ENCODE results near the gene TBX10.
"Not testable (repeated sequence)": the region's sequence is repeated elsewhere in the genome, so short reads cannot be mapped to it uniquely, and the experiment has no call there.

TBX10 gene

GRCh38 chr11:67613960-67614715 lies 25.4 kb downstream of the TBX10 start:
- peak; percentile 3 for DNase-seq

DNA sequence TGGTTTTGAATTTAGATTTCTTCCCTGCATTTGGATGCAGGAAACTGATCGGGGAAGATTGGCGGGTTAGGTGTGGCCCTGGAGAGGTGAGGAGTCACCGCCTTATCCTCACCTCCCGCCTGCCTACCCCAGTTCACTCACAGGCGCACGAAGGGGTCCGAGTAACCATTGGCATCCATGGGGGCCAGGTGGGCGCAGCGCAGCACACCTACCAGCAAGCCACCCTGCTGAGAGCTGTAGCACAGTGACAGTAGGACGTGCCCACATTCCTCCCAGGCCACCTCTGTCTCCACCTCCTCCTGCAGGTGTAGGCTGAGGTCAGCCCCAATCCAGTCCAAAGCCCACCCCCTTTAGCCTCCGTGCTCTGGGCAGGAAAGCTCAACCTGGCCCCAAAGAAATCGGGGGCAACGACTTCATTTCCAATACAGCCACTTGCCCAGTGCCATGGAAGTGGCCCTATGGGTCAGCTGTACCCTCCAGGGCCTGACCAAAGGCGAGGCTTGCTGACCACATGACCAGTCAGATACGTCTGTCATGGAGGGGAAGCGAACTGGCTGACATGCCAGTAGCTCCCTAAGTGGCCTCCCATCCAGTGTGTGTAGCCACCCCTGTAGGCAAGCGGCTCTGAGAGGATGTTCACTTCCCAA lies 26.1 kb downstream of the TBX10 start:
- DNase-seq: no peak

- DNase-seq: no peak
These were observed 26.8 kb downstream of the TBX10 start for GRCh38 chr11:67612751-67613150.

DNA sequence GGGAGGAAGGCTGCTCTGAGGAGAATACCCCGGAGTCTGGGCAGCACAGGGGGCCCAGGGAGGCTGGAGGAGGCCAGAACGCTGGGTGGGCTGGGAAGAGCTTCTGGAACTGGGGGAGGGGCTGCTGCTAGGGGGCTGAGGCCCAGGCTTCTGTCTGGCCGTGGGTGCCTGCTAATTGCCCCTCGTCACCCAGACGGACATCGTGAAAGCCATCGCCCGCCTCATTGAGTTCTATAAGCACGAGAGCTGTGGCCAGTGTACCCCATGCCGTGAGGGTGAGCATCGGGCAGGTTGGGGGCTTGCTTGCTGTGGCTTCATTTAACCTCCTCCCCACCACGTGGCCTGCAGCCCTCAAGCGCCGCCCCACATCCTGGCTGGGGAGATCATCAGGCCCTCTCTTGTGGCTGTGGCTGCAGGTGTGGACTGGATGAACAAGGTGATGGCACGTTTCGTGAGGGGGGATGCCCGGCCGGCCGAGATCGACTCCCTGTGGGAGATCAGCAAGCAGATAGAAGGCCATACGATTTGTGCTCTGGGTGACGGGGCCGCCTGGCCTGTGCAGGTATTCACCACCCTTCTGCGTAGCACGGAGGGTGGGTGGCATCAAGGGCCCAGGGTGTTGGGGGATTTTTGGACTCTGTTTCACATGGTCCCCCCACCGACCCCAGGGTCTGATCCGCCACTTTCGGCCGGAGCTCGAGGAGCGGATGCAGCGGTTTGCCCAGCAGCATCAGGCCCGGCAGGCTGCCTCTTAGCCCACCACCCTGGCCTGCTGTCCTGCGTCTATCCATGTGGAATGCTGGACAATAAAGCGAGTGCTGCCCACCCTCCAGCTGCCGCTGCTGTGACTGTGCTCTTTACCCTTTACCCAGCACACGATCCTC lies 27.6 kb downstream of the TBX10 start:
- DNase-seq: no peak

DNA sequence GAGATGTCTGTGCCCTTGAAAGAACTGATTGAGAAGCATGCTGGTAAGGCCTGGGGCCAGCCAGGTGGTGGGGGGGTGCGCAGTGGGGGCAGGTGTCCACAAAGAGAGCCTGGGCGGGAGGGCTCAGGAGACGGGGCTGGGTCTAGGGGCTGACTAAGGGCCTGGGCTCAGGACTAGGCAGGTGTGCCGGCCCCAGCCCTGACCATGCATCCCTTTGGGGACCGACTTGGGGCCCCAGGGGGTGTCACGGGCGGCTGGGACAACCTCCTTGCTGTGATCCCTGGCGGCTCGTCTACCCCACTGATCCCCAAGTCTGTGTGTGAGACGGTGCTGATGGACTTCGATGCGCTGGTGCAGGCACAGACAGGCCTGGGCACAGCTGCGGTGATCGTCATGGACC lies 28.4 kb downstream of the TBX10 start:
- no peak for DNase-seq

DNA sequence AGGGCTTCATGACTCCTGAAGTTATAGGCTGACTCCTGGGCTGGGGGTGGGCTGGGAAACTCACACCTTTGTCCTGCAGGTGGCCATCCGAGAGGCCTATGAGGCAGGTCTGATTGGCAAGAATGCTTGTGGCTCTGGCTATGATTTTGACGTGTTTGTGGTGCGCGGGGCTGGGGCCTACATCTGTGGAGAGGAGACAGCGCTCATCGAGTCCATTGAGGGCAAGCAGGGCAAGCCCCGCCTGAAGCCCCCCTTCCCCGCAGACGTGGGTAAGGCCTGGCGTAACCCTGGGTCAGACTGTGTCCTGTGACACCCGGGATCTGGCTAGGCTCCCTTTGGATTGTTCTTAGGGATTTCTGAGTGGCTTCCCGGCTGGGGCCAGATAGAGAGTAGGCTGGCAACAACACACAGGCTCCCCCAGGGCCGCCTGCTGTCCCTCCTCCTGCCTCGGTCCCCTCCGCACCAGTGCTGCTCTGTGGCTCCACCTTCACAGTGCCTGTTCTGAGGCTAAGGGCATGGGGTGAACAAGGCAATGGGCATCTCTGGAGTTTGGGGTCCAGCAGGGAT lies 29.2 kb downstream of the TBX10 start:
- DNase-seq: no peak

DNA sequence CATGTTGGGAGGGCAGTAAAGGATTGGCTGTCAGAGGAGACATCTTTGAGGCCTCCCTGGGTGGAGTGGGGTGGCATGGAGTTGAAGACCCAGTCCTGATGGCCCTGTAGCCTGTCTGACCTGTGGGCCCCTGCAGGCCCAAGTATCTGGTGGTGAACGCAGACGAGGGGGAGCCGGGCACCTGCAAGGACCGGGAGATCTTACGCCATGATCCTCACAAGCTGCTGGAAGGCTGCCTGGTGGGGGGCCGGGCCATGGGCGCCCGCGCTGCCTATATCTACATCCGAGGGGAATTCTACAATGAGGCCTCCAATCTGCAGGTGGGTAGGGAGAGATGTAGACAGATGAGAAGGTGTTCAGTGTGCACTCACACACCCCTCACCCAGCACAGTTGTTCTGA lies 30.2 kb downstream of the TBX10 start:
- no peak for DNase-seq

GRCh38 chr11:67608486-67608885 lies 31.1 kb downstream of the TBX10 start:
- DNase-seq: no peak

- DNase-seq: no peak
These were observed 32.1 kb downstream of the TBX10 start for GRCh38 chr11:67607507-67607906.

GRCh38 chr11:67606492-67607295 lies 32.9 kb downstream of the TBX10 start, which contains the start of gene NDUFV1:
Gene NDUFV1 (plus strand): TSS chr11:67606936. CDS start chr11:67607005, 69 bp downstream.
- peak; percentile 81 for DNase-seq

GRCh38 chr11:67606093-67606491 lies 33.5 kb downstream of the TBX10 start:
- DNase-seq: no peak

- DNase-seq: no peak
These were observed 34.1 kb downstream of the TBX10 start for GRCh38 chr11:67605231-67606011.

DNA sequence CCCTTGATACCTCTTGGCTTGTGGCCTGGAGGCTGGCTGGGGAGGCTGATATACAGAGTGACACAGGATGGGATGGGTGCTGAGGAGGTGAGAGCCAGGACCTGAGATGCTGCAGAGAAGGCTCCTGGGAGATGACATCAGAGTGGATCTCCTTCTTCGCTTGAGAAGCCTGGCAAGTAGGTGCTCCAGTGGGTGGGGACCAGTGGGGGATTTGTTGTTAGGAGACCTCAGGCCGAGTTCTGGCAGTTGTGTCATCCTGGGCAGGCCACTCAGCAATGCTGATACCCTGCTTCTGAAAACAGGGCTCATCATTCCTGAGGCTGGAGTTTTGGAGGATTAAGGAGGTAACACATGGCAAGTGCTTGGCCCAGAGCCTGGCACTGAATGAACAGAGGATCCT lies 34.7 kb downstream of the TBX10 start:
- no peak for DNase-seq

- DNase-seq: not testable (repeated sequence)
These were observed 35.4 kb downstream of the TBX10 start for GRCh38 chr11:67604119-67604518.

DNA sequence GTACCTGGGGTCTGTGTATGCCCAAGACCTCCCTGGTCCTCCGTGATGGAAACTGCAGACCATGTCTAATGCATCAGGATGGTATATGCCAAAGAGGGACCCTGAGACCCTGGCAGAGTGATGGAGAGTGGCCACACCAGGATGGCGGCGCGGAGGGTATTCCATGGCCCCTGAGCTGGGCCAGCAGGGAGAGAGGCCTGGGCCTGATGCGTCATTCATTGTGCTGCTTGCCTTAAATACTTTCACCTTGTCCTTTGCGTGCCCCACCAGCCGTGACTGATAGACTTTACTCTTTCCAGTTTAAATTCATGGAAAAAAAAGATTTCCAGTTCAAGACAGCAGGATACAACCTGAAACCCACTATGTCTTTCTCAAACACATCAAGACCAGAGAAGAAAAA lies 38.5 kb downstream of the TBX10 start:
- no peak for DNase-seq

GRCh38 chr11:67600324-67601029 lies 39.1 kb downstream of the TBX10 start:
- no peak for DNase-seq

DNA sequence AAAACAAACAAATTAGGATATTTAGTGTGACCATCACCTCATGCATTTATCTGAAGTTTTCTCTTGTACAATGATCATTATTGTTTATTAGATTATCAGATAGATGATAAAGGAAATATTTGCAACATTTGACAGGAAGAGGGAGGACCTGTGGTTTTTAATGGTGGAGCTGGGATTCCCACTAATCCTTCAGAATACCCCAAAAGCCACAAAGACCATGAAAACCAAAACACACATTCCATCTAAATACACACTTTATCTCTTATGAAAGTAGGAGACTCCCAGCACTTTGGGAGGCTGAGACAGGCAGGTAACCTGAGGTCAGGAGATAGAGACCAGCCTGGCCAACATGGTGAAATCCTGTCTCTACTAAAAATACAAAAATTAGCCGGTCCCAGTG lies 40.4 kb downstream of the TBX10 start:
- no peak for DNase-seq

GRCh38 chr11:67597963-67598362 lies 41.6 kb downstream of the TBX10 start:
- DNase-seq: not testable (repeated sequence)

DNA sequence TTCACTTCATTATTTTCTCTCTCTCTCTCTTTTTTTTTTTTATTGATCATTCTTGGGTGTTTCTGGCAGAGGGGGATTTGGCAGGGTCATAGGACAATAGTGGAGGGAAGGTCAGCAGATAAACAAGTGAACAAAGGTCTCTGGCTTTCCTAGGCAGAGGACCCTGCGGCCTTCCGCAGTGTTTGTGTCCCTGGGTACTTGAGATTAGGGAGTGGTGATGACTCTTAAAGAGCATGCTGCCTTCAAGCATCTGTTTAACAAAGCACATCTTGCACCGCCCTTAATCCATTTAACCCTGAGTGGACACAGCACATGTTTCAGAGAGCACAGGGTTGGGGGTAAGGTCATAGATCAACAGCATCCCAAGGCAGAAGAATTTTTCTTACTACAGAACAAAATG lies 42.1 kb downstream of the TBX10 start:
- DNase-seq: not testable (repeated sequence)

DNA sequence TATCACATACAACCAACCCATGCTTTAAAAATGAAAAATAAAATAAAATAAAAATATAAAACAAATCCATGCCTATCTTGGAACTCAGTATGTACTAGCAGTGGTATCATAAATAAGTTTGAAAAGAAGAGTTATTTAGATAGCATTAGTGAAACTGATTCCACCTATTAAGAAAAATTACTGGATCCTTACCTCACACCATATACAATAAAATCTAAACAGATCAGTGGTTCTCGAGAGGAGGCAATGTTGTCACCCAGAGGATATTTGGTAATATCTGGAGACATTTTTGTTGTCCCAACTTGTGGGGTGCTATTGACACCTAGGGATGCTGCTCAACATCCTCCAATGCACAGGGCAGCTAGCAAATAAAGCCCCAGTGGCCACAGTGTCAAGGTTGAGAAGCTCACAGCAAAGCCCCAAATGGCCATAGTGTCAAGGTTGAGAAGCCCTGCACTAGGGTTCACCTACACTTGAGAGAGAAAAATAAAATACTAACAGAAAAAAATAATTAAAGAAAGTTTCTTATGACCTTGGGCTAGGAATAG lies 42.7 kb downstream of the TBX10 start:
- no peak for DNase-seq

DNA sequence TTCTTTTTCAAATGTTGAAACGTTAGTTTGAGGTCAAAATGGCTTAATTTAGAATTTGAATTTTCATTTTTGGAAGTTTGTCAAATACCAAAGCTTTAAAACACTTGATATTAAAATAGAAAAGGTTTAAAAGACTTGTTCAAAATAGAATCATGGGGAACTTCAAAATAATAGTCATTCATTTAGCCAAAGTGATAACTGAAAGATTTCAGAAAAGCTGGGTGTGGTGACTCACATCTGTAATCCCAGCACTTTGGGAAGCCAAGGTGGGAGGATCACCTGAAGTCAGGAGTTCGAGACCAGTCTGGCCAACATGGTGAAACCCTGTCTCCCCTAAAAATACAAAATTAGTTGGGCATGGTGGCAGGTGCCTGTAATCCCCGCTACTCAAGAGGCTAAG lies 45.1 kb downstream of the TBX10 start:
- no peak for DNase-seq
